Activated T-cell treated with anti-CD3 and anti-CD28 coated beads for 1 hour (primary cell): ENCODE data around the gene PLEKHM3.
A peak's percentile ranks its signal among the peaks of the same experiment; 100 is the strongest.
"Not testable (repeated sequence)": the region's sequence is repeated elsewhere in the genome, so short reads cannot be mapped to it uniquely, and the experiment has no call there.

Experiments
- DNase-seq: peaks from one replicate; pipeline ENCODE4 v3.0.0-alpha.2; 2020; ENCODE audit warnings: low read depth

The PLEKHM3 gene

DNA sequence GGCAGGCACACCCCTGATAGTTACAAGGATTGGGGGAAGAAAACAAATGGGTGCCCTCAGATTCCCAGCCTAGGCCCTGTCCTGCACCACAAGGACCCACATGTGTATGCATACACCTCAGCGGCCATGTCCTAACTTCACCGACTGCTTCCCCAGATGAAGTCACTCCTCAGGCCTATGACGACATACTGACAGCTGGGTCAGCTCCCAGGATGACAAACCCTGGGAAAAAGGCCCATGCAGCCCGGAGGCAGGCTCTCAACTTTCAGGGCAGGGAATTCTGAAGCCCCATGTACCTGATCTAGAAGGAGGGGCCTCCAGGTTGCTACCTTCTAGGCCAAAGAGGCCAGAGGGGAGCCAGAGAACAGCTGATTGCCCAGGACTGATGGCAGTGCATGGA is 11.0 kb upstream of the PLEKHM3 start:
- no peak for DNase-seq

GRCh38 chr2:208034503-208035140 is 9.3 kb upstream of the PLEKHM3 start:
- no peak for DNase-seq

DNA sequence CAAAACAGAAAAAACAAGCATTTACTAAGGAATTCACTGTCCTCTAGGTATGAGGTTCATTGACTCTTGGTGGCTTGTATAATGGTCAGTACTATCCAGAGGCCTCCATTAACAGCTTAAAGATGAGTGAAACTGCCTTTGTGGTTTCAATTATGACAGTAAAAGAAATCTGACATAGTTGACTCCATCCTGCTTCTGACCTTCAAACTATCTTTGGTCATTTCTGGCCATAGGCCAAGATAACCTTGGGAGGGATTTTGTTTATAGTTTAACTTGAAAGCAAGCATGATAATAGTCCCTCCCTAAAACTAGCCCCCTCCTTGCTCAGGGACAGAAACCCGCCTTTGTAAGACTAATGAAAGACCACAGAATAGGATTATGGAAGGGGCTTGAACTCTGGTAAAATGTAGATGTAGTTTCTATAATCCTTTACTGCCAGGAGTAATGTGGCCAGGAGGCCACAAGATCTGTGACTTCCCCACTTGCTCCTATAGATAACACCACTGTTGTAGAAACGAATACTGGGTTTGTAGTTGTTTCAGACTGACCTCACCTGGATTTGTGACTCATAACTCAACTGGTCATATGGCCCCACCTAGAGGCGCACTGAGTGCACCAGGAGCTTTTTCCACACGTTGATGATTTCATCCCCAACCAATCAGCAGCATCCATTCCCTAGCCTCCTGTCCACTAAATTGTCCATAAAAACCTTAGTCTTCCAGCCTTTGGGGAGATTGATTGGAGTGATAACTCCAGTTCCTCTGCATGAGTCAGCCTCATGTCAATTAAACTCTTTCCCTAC is 8.6 kb upstream of the PLEKHM3 start:
- peak; percentile 4 for DNase-seq

- no peak for DNase-seq
These were observed 6.3 kb upstream of the PLEKHM3 start for GRCh38 chr2:208031608-208032019.

- no peak for DNase-seq
These were observed 472 bp upstream of the PLEKHM3 start for GRCh38 chr2:208025814-208026184.

DNA sequence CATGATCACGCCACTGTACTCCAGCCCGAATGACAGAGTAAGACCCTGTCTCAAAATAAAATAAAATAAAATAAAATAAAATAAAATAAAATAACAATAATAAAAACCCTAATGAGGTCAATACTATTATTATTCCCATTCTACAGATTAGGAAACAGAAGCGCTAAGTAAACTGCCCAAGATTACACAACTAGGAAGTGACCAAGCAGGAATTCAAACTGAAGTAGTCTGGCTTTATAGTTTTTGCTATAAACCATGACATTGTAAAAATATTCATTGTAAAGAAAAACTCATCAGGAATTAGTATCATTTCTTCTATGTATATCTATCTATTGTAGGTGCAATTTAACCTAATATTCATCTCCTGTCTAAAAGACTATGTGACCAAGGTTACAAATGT is 1.2 kb downstream of the PLEKHM3 start:
- no peak for DNase-seq

GRCh38 chr2:208020253-208020652 is 5.1 kb downstream of the PLEKHM3 start:
- no peak for DNase-seq

- not testable (repeated sequence) for DNase-seq
These were observed 7.1 kb downstream of the PLEKHM3 start for GRCh38 chr2:208018124-208018712.

GRCh38 chr2:208017721-208018120 is 7.6 kb downstream of the PLEKHM3 start:
- DNase-seq = no peak

GRCh38 chr2:208015475-208015874 is 9.9 kb downstream of the PLEKHM3 start:
- DNase-seq = no peak

GRCh38 chr2:208013285-208014178 is 11.8 kb downstream of the PLEKHM3 start:
- DNase-seq = no peak

DNA sequence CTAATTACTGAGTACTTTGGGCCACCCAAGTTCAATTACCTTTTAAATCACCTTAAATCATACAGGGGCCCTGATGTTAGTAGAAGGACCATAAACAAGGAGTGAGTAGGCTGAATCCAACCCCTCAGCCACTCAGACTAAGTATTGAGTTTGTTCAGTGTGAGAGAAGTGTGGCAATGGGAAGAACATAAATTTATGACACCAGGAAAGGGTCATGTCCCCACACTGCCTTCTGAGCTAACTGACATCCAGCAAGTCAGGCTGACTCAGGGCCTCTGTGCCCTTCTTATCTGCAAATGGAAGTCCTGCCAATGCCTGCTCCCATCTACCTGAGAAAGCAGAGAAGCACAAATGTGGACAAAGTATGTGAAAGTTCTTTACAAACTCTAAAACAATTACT is 12.9 kb downstream of the PLEKHM3 start:
- DNase-seq = no peak

DNA sequence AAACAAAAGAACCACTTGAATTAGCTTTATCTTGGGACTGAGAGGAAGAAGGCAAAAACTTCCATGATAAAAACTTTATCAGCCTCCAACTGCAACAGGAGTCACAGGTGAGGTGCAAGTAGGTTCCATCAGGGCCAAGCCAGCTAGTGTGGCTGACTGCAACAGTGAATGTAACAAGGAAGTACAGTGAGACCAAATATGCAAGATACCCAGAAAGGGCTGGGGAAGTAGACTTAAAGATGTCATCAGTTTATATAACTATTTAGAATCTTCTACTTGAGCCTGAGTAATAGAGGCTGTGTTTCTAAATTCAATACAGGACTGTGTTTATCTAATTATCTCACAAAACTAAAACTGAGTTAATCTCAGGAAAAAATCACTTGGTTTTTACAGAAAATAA is 14.8 kb downstream of the PLEKHM3 start:
- no peak for DNase-seq

DNA sequence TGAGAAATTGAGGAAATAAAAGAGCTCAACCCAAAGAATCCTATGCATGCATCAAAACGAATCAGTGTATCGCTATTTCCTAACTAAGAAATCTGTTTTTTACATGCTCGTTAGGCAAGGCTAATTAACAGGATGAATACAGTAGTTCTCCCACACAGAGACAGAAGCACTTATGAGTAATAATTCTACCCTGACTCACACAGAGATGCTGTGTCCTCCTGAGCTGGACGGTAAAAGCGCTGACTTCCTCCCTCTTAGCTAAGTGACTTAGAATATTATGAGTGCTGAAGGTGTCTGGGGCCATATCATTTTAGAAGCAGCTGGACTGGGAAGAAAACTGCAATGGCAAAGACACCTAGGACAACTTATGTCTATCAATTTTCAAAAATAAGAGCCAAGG is 18.5 kb downstream of the PLEKHM3 start:
- no peak for DNase-seq

GRCh38 chr2:208006337-208006736 is 19.0 kb downstream of the PLEKHM3 start:
- no peak for DNase-seq

DNA sequence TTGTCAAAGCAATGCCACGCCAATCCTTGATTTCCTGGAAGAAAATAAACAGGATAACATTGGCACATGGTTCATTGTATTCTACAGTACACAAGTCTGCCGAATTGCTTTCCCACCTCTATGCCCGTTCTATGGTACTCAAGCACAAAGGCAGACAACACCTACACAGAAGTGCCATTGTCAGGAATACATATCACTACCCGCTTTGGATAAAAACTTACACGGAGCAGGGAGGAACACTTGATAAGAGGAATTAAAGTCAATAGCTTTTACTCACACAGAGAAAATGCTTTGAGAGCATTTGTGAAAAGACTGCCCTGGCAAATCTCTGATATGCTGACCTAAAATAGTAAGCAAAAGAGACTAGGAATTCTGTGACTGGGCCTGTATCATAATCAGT is 23.4 kb downstream of the PLEKHM3 start:
- DNase-seq = no peak

GRCh38 chr2:208000701-208001395 is 24.5 kb downstream of the PLEKHM3 start:
- no peak for DNase-seq

- no peak for DNase-seq
These were observed 28.5 kb downstream of the PLEKHM3 start for GRCh38 chr2:207996848-207997247.

DNA sequence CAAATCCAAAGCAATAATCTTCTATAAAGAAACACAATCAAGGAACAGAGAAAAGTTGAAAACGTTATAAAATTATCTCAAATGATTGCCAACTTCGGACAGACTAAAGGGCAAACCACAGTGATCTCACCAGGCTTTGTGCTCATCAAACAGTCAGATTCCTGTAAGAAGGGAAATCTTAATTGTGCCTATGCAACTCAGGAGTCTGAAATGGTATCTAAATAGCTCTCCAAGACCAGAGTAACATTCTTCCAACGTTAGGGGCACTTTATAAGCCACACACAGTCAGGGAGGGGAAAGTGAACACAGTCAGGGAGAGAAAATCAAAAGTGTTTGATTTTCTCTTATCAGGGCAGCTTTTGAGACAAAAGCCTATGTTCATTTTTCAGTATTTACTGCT is 29.4 kb downstream of the PLEKHM3 start:
- no peak for DNase-seq

GRCh38 chr2:207993151-207993763 is 32.1 kb downstream of the PLEKHM3 start:
- DNase-seq = no peak

DNA sequence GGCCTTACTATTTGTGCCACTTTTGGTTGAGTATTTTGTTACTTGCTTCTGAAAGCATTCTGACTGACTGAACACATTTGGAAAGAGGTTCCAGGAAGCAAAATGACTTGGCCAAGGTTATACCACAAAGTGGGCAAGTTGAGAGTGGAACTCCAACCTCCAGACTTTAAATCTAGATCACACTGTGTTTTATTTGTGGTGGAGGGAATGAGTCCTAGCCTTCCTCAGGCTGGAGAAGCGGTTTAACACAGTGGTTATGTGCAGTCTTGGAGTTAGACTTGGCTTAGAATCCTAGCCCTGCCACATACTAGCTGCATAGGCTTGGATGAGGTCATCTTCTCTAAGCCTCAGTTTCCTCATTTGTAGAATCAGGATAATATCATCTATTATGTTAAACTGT is 33.4 kb downstream of the PLEKHM3 start:
- DNase-seq = no peak
